Epithelial cell of esophagus (primary cell): ENCODE measurements around the gene BRINP1.

ENCODE experiments used
- DNase-seq: peaks from one replicate; pipeline ENCODE4 v3.0.0; 2010; ENCODE audit warnings: low read depth
- H3K4me3 ChIP-seq: 2 replicates; pipeline ENCODE4 v1.5.1; 2011; ENCODE audit warnings: mild to moderate bottlenecking, low read length, control low read depth
- CTCF ChIP-seq: IDR thresholded peaks from 2 replicates; pipeline ENCODE4 v1.5.1; 2011; ENCODE audit warnings: low read depth, mild to moderate bottlenecking, low read length, control low read depth, inconsistent platforms; ENCODE audit not compliant: insufficient read depth; ENCODE audit errors: missing control alignments

BRINP1 gene

GRCh38 chr9:119166096-119166495 lies 203.1 kb downstream of the BRINP1 start:
- no peak for DNase-seq
- H3K4me3 ChIP-seq = no peak overlapping the region
- TF ChIP-seq CTCF = no peak

GRCh38 chr9:119165131-119165530 lies 204.1 kb downstream of the BRINP1 start:
- no peak for TF ChIP-seq CTCF
- H3K4me3 ChIP-seq = no peak overlapping the region
- DNase-seq = no peak

GRCh38 chr9:119164716-119165115 lies 204.5 kb downstream of the BRINP1 start:
- no peak overlapping the region for H3K4me3 ChIP-seq
- TF ChIP-seq CTCF = no peak
- DNase-seq = no peak

- TF ChIP-seq CTCF = no peak
- no peak overlapping the region for H3K4me3 ChIP-seq
- DNase-seq = no peak
Measured at GRCh38 chr9:119160551-119160950, 208.7 kb downstream of the BRINP1 start.

- DNase-seq = no peak
- TF ChIP-seq CTCF = no peak
- H3K4me3 ChIP-seq = no peak overlapping the region
Measured at GRCh38 chr9:119159386-119159785, 209.8 kb downstream of the BRINP1 start.

GRCh38 chr9:119157196-119157595 lies 212.0 kb downstream of the BRINP1 start:
- H3K4me3 ChIP-seq = no peak overlapping the region
- no peak for TF ChIP-seq CTCF
- no peak for DNase-seq

GRCh38 chr9:119156354-119156753 lies 212.9 kb downstream of the BRINP1 start:
- no peak for DNase-seq
- no peak overlapping the region for H3K4me3 ChIP-seq
- no peak for TF ChIP-seq CTCF
